ENCODE measurements around the gene UNC119. TPM values are rescaled to one million over a fixed set of nuclear protein-coding genes. Genes with fewer than 3 reads are reported as not detected.

Gene UNC119
- polyA plus RNA-seq, 1 donor from 2014 or later = 218 TPM

DNA sequence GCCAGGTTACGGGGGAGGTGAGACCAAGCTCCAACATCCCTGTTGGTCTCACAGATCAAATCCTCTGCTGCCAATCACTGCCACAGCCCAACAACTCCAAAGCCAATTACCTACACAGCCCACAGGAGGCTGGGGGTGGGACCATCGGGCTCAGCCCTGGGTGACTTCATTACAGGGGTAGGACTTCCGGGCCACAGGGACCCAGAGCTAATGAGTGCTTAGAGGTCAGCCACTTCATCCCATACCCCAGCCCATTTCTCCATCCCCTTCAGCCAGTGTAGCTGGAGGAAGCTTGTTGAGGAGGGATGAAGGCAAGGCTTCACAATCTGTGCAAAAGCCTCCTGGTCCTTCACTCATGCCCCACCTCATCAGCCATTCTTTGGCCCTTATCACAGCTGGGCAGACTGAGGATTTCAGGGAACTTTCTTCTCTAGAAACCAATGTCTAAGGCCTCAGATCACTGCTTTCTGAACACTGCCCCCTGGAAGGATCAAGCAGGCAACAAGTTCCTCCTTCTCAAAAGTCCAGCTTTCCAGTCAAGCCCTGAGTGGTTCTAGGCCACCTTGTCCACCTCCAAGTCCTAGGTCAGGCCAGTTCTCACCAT is 40.5 kb downstream of the UNC119 start:
- Histone ChIP-seq H3K9me2 (ENCODE audit: insufficient read depth, low read length) (no peaks in the 10 kb centered on the region), H3K4me3 (ENCODE audit: low read length) (no peak overlapping the region), H3K9ac (ENCODE audit: low read length) (no peak overlapping the region), H3K9me3 (ENCODE audit: low read length) (peaks cover 9% of the 10 kb centered on the region), H3K36me3 (ENCODE audit: insufficient read depth, low read length) (no peaks in the 10 kb centered on the region), H3F3A (ENCODE audit: insufficient read depth, low read length, poor library complexity, severe bottlenecking) (no peaks in the 10 kb centered on the region), H3K4me2 (ENCODE audit: low read length) (no peak overlapping the region), H3K27me3 (ENCODE audit: insufficient read depth, low read depth, low read length) (no peaks in the 10 kb centered on the region), H3K27ac (ENCODE audit: low read length) (no peak overlapping the region), H2AFZ (ENCODE audit: low read depth, low read length) (no peak overlapping the region), H3K79me2 (replicated peaks; ENCODE audit: insufficient read depth, low read length) (no peaks in the 10 kb centered on the region), H4K20me1 (ENCODE audit: insufficient read depth) (no peaks in the 10 kb centered on the region)
- no peak for TF ChIP-seq EP300 (conservative IDR thresholded peaks at IDR 0.05; ENCODE audit: poor library complexity, severe bottlenecking)
- TF ChIP-seq MXI1 (conservative IDR thresholded peaks at IDR 0.05; ENCODE audit: poor library complexity, severe bottlenecking) = no peak
- TF ChIP-seq POLR2AphosphoS5 (IDR thresholded peaks at IDR 0.05) = no peak
- TF ChIP-seq TAF1 (IDR thresholded peaks at IDR 0.05; ENCODE audit: low read depth) = no peak

DNA sequence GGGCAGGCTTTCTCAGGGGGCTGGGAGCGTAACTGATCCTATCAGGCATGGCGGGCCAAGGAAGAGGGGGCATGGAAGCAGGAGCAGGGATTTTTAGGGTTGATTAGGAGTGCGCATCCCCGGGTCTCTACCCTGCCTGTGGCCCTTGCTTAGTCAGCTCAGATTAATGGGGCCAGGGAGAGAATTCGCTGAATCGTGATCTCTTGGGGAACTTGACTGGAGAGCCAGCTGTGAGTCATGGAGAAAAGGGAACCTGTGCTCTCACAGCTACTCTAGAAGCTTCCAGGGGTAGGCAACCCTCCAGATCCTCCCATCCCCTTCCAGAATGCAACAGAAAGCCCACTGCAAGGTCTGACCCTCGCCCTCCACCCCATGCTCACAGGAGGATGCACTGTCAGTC is 42.6 kb downstream of the UNC119 start:
- H3K9ac ChIP-seq (ENCODE audit: low read length) = no peak overlapping the region
- no peaks in the 10 kb centered on the region for H3K79me2 ChIP-seq (replicated peaks; ENCODE audit: insufficient read depth, low read length)
- H3F3A ChIP-seq (ENCODE audit: insufficient read depth, low read length, poor library complexity, severe bottlenecking) = no peaks in the 10 kb centered on the region
- TF ChIP-seq, protein P1, sequence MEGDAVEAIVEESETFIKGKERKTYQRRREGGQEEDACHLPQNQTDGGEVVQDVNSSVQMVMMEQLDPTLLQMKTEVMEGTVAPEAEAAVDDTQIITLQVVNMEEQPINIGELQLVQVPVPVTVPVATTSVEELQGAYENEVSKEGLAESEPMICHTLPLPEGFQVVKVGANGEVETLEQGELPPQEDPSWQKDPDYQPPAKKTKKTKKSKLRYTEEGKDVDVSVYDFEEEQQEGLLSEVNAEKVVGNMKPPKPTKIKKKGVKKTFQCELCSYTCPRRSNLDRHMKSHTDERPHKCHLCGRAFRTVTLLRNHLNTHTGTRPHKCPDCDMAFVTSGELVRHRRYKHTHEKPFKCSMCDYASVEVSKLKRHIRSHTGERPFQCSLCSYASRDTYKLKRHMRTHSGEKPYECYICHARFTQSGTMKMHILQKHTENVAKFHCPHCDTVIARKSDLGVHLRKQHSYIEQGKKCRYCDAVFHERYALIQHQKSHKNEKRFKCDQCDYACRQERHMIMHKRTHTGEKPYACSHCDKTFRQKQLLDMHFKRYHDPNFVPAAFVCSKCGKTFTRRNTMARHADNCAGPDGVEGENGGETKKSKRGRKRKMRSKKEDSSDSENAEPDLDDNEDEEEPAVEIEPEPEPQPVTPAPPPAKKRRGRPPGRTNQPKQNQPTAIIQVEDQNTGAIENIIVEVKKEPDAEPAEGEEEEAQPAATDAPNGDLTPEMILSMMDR (IDR thresholded peaks at IDR 0.05; ENCODE audit: poor library complexity, severe bottlenecking) = no peak
- no peak for TF ChIP-seq EP300 (conservative IDR thresholded peaks at IDR 0.05; ENCODE audit: poor library complexity, severe bottlenecking)
- TF ChIP-seq SMC3 (conservative IDR thresholded peaks at IDR 0.05; ENCODE audit: poor library complexity) = no peak
- TF ChIP-seq POLR2AphosphoS5 (IDR thresholded peaks at IDR 0.05) = no peak
- TF ChIP-seq TAF1 (IDR thresholded peaks at IDR 0.05; ENCODE audit: low read depth) = no peak
- no peaks in the 10 kb centered on the region for H3K9me3 ChIP-seq (ENCODE audit: low read length)
- H3K4me2 ChIP-seq (ENCODE audit: low read length) = no peak overlapping the region
- H4K20me1 ChIP-seq (ENCODE audit: insufficient read depth) = no peaks in the 10 kb centered on the region
- no peaks in the 10 kb centered on the region for H3K9me2 ChIP-seq (ENCODE audit: insufficient read depth, low read length)
- no peaks in the 10 kb centered on the region for H3K36me3 ChIP-seq (ENCODE audit: insufficient read depth, low read length)
- H3K4me3 ChIP-seq (ENCODE audit: low read length) = no peak overlapping the region
- no peaks in the 10 kb centered on the region for H3K27me3 ChIP-seq (ENCODE audit: insufficient read depth, low read depth, low read length)
- H3K27ac ChIP-seq (ENCODE audit: low read length) = no peak overlapping the region
- H2AFZ ChIP-seq (ENCODE audit: low read depth, low read length) = no peak overlapping the region

DNA sequence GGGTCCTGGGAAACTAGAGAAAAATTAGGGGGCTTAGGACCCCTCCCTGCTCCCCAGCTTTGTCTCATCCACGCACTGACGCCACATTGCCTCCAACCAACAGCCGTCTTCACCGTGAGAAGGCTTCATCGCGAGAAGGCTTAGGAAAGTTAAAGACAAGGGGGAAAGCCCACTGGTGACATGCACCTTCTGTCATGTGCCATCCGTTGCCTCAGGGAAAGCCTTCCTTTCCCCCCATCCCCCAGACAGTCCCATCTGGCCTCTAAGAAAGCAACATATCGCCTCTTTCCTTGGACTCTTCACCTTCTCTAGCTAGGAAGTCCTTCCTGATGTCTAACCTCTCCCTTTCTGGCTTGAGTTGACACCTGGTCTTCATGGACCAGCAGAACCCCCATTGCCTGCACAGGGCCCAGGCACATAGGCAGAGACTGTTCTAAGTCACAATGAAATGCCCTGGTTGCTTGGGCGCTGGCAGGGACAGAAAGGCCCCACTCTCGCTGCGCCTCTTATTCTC is 44.2 kb downstream of the UNC119 start:
- Histone ChIP-seq H3K9ac (ENCODE audit: low read length) (no peak overlapping the region), H3K4me2 (ENCODE audit: low read length) (no peak overlapping the region), H3K9me3 (ENCODE audit: low read length) (no peaks in the 10 kb centered on the region), H3K27ac (ENCODE audit: low read length) (no peak overlapping the region), H4K20me1 (ENCODE audit: insufficient read depth) (no peaks in the 10 kb centered on the region), H3F3A (ENCODE audit: insufficient read depth, low read length, poor library complexity, severe bottlenecking) (no peaks in the 10 kb centered on the region), H3K9me2 (ENCODE audit: insufficient read depth, low read length) (no peaks in the 10 kb centered on the region), H3K79me2 (replicated peaks; ENCODE audit: insufficient read depth, low read length) (no peaks in the 10 kb centered on the region), H3K36me3 (ENCODE audit: insufficient read depth, low read length) (no peaks in the 10 kb centered on the region), H3K4me3 (ENCODE audit: low read length) (no peak overlapping the region), H2AFZ (ENCODE audit: low read depth, low read length) (no peak overlapping the region), H3K27me3 (ENCODE audit: insufficient read depth, low read depth, low read length) (no peaks in the 10 kb centered on the region)
- TF ChIP-seq POLR2AphosphoS5 (IDR thresholded peaks at IDR 0.05) (no peak), MXI1 (conservative IDR thresholded peaks at IDR 0.05; ENCODE audit: poor library complexity, severe bottlenecking) (no peak)

Measured in neural cell (in vitro differentiated cells).